GM23338 (cell line): ENCODE measurements around the gene ITGA4. TPM values are rescaled to one million over a fixed set of nuclear protein-coding genes. Genes with fewer than 3 reads are reported as not detected.

Experiments
- ATAC-seq: fragments of 200-7000 bp; cut with Tn5 transposase; 3 replicates; pipeline ENCODE4 v1.9.1; 2020
- DNase-seq: peaks from one replicate; pipeline ENCODE4 v3.0.0-alpha.2; 2015; ENCODE audit warnings: low spot score
- H2AFZ ChIP-seq: fragments of 200-600 bp; sonication (generic); 2 replicates; pipeline ENCODE4 v1.8.0; 2016; ENCODE audit warnings: antibody characterized with exemption, mild to moderate bottlenecking, moderate library complexity
- H3F3A ChIP-seq: fragments of 200-600 bp; sonication (generic); replicated peaks from 2 replicates; pipeline ENCODE4 v1.8.0; 2017; ENCODE audit warnings: antibody characterized with exemption, mixed run types, low read depth
- H3K27ac ChIP-seq: fragments of 200-600 bp; sonication (generic); 2 replicates; pipeline ENCODE4 v1.6.1; 2016; ENCODE audit warnings: low read depth
- H3K27me3 ChIP-seq: fragments of 200-600 bp; sonication (generic); 2 replicates; pipeline ENCODE4 v1.8.0; 2016; ENCODE audit warnings: mild to moderate bottlenecking, mixed run types, moderate library complexity; ENCODE audit not compliant: insufficient read depth
- H3K36me3 ChIP-seq: fragments of 200-600 bp; sonication (generic); 2 replicates; pipeline ENCODE4 v1.8.0; 2016; ENCODE audit warnings: mild to moderate bottlenecking; ENCODE audit not compliant: insufficient read depth
- H3K4me1 ChIP-seq: fragments of 200-600 bp; sonication (generic); 2 replicates; pipeline ENCODE4 v1.8.0; 2016; ENCODE audit warnings: mild to moderate bottlenecking, moderate library complexity; ENCODE audit not compliant: insufficient read depth
- H3K4me2 ChIP-seq: fragments of 200-600 bp; sonication (generic); 2 replicates; pipeline ENCODE4 v1.7.1; 2017; ENCODE audit warnings: mixed run types
- H3K4me3 ChIP-seq: fragments of 200-600 bp; sonication (generic); 2 replicates; pipeline ENCODE4 v1.6.1; 2016; ENCODE audit warnings: mixed run types
- H3K79me2 ChIP-seq: fragments of 200-600 bp; sonication (generic); replicated peaks from 2 replicates; pipeline ENCODE4 v1.8.0; 2017; ENCODE audit warnings: mild to moderate bottlenecking; ENCODE audit not compliant: insufficient read depth
- H3K9me2 ChIP-seq: fragments of 200-600 bp; sonication (generic); 2 replicates; pipeline ENCODE4 v1.8.0; 2017; ENCODE audit not compliant: insufficient read depth
- H4K20me1 ChIP-seq: fragments of 200-600 bp; sonication (generic); replicated peaks from 2 replicates; pipeline ENCODE4 v1.8.0; 2017; ENCODE audit warnings: mild to moderate bottlenecking; ENCODE audit not compliant: insufficient read depth
- H3K27ac Mint-ChIP-seq: 2 replicates; pipeline ENCODE4 v1.8.0; 2020; ENCODE audit warnings: inconsistent platforms, mild to moderate bottlenecking, moderate library complexity, mixed read lengths
- H3K27me3 Mint-ChIP-seq: 3 replicates; pipeline ENCODE4 v1.8.0; 2022; ENCODE audit warnings: low read depth, mild to moderate bottlenecking, moderate library complexity, mixed read lengths, inconsistent platforms; ENCODE audit not compliant: insufficient read depth, poor library complexity
- H3K36me3 Mint-ChIP-seq: 3 replicates; pipeline ENCODE4 v1.8.0; 2021; ENCODE audit warnings: low read depth, mild to moderate bottlenecking, inconsistent platforms, moderate library complexity, mixed read lengths
- H3K4me1 Mint-ChIP-seq: 3 replicates; pipeline ENCODE4 v1.8.0; 2020; ENCODE audit warnings: mild to moderate bottlenecking, inconsistent platforms, mixed read lengths
- H3K4me3 Mint-ChIP-seq: 3 replicates; pipeline ENCODE4 v1.8.0; 2021; ENCODE audit warnings: moderate library complexity, mild to moderate bottlenecking, inconsistent platforms, mixed read lengths
- H3K9me3 Mint-ChIP-seq: 3 replicates; pipeline ENCODE4 v1.8.0; 2020; ENCODE audit warnings: moderate library complexity, mild to moderate bottlenecking, inconsistent platforms, mixed read lengths
- CREB1 ChIP-seq: fragments of 250-450 bp; sonication (Bioruptor Pico); IDR thresholded peaks from 2 replicates; pipeline ENCODE4 v1.5.0; 2020; ENCODE audit warnings: low read depth, mild to moderate bottlenecking, moderate library complexity
- CTCF ChIP-seq, 2 experiments: fragments of 200-600 bp in 1 of 2; sonication (generic) in 1 of 2; conservative IDR thresholded peaks; 2 replicates each; pipeline versions ENCODE4 v1.5.1 to v1.6.1; 2016 to 2017; ENCODE audit warnings: antibody characterized with exemption in 2 of 2, low read depth in 2 of 2, mild to moderate bottlenecking in 2 of 2, moderate library complexity in 1 of 2
- ETS1 ChIP-seq: IDR thresholded peaks from 2 replicates; pipeline ENCODE4 v1.6.1; 2016; ENCODE audit warnings: antibody characterized with exemption
- EZH2 ChIP-seq: fragments of 200-600 bp; sonication (generic); IDR thresholded peaks from one replicate; pipeline ENCODE4 v1.8.0; 2017; ENCODE audit warnings: antibody characterized with exemption, mild to moderate bottlenecking, low read depth; ENCODE audit not compliant: unreplicated experiment
- EZH2phosphoT487 ChIP-seq: fragments of 200-600 bp; sonication (generic); IDR thresholded peaks from one replicate; pipeline ENCODE4 v1.8.1; 2018; ENCODE audit warnings: antibody characterized with exemption; ENCODE audit not compliant: unreplicated experiment
- JUNB ChIP-seq: IDR thresholded peaks from one replicate; pipeline ENCODE4 v1.6.1; 2016; ENCODE audit warnings: antibody characterized with exemption; ENCODE audit not compliant: unreplicated experiment
- NANOG ChIP-seq: IDR thresholded peaks from 2 replicates; pipeline ENCODE4 v1.6.1; 2016; ENCODE audit warnings: antibody characterized with exemption, borderline replicate concordance
- POLR2AphosphoS5 ChIP-seq: IDR thresholded peaks from 2 replicates; pipeline ENCODE4 v1.6.1; 2016; ENCODE audit warnings: antibody characterized with exemption, low read depth
- REST ChIP-seq: IDR thresholded peaks from one replicate; pipeline ENCODE4 v1.6.1; 2018; ENCODE audit warnings: antibody characterized with exemption; ENCODE audit not compliant: unreplicated experiment
- STAT1 ChIP-seq: IDR thresholded peaks from one replicate; pipeline ENCODE4 v1.6.1; 2016; ENCODE audit warnings: antibody characterized with exemption; ENCODE audit not compliant: unreplicated experiment
- ZNF114 ChIP-seq: fragments of 250-450 bp; sonication (Bioruptor Pico); IDR thresholded peaks from 2 replicates; pipeline ENCODE4 v1.5.0; 2020; ENCODE audit warnings: mild to moderate bottlenecking, moderate library complexity
- ZNF331 ChIP-seq: fragments of 250-450 bp; sonication (Bioruptor Pico); IDR thresholded peaks from 2 replicates; pipeline ENCODE4 v1.5.0; 2020; ENCODE audit warnings: low read depth, mild to moderate bottlenecking, moderate library complexity
- ZNF462 ChIP-seq: fragments of 250-450 bp; sonication (Bioruptor Pico); IDR thresholded peaks from 2 replicates; pipeline ENCODE4 v1.5.0; 2020; ENCODE audit warnings: mild to moderate bottlenecking, moderate library complexity
- polyA plus RNA-seq: library from polyadenylated mRNA; unstranded; fragments of >200 nt; fragmentation: Nextera tagmentation; extraction: Ambion mirVana; gene quantifications from 2 replicates; pipeline ENCODE4 v1.2.1, GENCODE V29; 2016
- total RNA-seq: library from RNA; depleted of rRNA; stranded (reverse); fragments of >200 nt; shearing (Covaris generic); gene quantifications from 2 replicates; pipeline ENCODE4 v1.2.3, GENCODE V29; 2014

Gene ITGA4
- total and polyA plus RNA-seq, 2 experiments from 2014 or later: 1.2 to 4.6 TPM

GRCh38 chr2:181575650-181576025 is 118.5 kb downstream of the ITGA4 start:
- no peak overlapping the region for H3K27ac ChIP-seq
- no peak for ATAC-seq
- Mint-ChIP-seq H3K4me3 (no peak overlapping the region), H3K27me3 (peaks cover 3% of the 10 kb centered on the region), H3K36me3 (no peaks in the 10 kb centered on the region), H3K9me3 (no peaks in the 10 kb centered on the region), H3K27ac (no peak overlapping the region), H3K4me1 (peaks cover 4% of the 10 kb centered on the region)
- no peaks in the 10 kb centered on the region for H3F3A ChIP-seq
- H3K4me1 ChIP-seq: peaks cover 5% of the 10 kb centered on the region; the same call in 1 of the 2 replicates
- no peaks in the 10 kb centered on the region for H3K27me3 ChIP-seq
- no peak for DNase-seq
- H2AFZ ChIP-seq: peak overlapping the region; percentile 78; the same call in 1 of the 2 replicates
- H3K79me2 ChIP-seq: no peaks in the 10 kb centered on the region
- no peaks in the 10 kb centered on the region for H3K9me2 ChIP-seq
- no peak overlapping the region for H3K4me3 ChIP-seq
- H4K20me1 ChIP-seq: no peaks in the 10 kb centered on the region
- no peak for TF ChIP-seq ZNF462 (CRISPR knock-in tag)
- no peak for TF ChIP-seq NANOG
- TF ChIP-seq POLR2AphosphoS5: no peak
- TF ChIP-seq CREB1 (CRISPR knock-in tag): no peak
- TF ChIP-seq EZH2: no peak
- TF ChIP-seq STAT1: no peak
- no peak for TF ChIP-seq ZNF331 (CRISPR knock-in tag)
- TF ChIP-seq REST: no peak
- TF ChIP-seq EZH2phosphoT487: no peak
- no peak for TF ChIP-seq JUNB
- no peak for TF ChIP-seq ETS1
- TF ChIP-seq ZNF114 (CRISPR knock-in tag): no peak
- no peak for TF ChIP-seq CTCF (conservative IDR thresholded peaks at IDR 0.05; ENCODE audit: low read depth in 2 of 2)
- no peak overlapping the region for H3K4me2 ChIP-seq
- H3K36me3 ChIP-seq: no peaks in the 10 kb centered on the region
